ENCODE measurements around the gene OVOL1. TPM values are rescaled to one million over a fixed set of nuclear protein-coding genes. Genes with fewer than 3 reads are reported as not detected.

Gene OVOL1
- total RNA-seq, 4 donors from 2014 or later, result 1.0 TPM; not detected in 3

GRCh38 chr11:65814131-65814985, 27.5 kb downstream of the OVOL1 start:
- intact Hi-C loops (cut with DNase I; ENCODE audit: low total_unique reads), result loop anchor here (10.0 kb wide), 1 partner anchor 180 kb away; the partner anchor contains the start of gene SIPA1
- Histone ChIP-seq H3K4me1 (no peaks in the 10 kb centered on the region), H3K36me3 (no peaks in the 10 kb centered on the region), H3K4me3 (no peak overlapping the region), H3K27ac (no peak overlapping the region), H3K9me3 (no peaks in the 10 kb centered on the region), H3K27me3 (no peaks in the 10 kb centered on the region)
- TF ChIP-seq CTCF (IDR thresholded peaks at IDR 0.05), result no peak
- TF ChIP-seq POLR2A (IDR thresholded peaks at IDR 0.05), result no peak
- DNase-seq, result no peak

GRCh38 chr11:65814986-65815565, 28.2 kb downstream of the OVOL1 start:
- TF ChIP-seq CTCF (IDR thresholded peaks at IDR 0.05) (no peak), POLR2A (IDR thresholded peaks at IDR 0.05) (no peak)
- intact Hi-C loops (cut with DNase I; ENCODE audit: low total_unique reads), result loop anchor here (5.0 to 10.0 kb wide), 2 partner anchors 103 to 180 kb away; partner anchors contain the start of genes KAT5 and SIPA1
- Histone ChIP-seq H3K36me3 (no peaks in the 10 kb centered on the region), H3K4me3 (no peak overlapping the region), H3K9me3 (no peaks in the 10 kb centered on the region), H3K27me3 (no peaks in the 10 kb centered on the region), H3K27ac (no peak overlapping the region), H3K4me1 (no peaks in the 10 kb centered on the region)
- DNase-seq, result no peak

DNA sequence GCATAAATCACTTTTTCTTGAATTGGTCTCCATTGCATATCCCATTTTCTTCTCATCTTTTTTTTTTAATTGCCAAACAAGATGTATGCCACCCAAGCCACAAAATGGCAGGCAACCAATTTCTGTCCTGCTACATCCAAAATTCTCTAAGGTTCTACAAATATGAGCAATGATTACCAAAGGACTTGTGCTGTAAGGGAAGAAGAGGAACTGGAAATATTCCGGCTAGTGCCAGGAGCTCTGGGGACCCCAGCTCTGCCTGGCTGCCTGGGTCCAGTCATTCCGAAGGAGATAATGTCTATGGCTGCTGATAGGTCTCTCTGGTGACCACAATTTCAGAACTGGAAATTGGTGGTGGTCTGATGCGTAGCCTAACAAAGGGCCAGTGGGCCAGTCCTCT, 29.8 kb downstream of the OVOL1 start:
- Histone ChIP-seq H3K36me3 (no peaks in the 10 kb centered on the region), H3K27ac (peak overlapping the region in 1 of 2 donors; percentile 82), H3K9me3 (no peaks in the 10 kb centered on the region), H3K4me1 (no peaks in the 10 kb centered on the region), H3K4me3 (no peak overlapping the region), H3K27me3 (no peaks in the 10 kb centered on the region)
- intact Hi-C loops (cut with DNase I; ENCODE audit: low total_unique reads), result loop anchor here (5.0 to 10.0 kb wide), 2 partner anchors 104 to 182 kb away; partner anchors contain the start of genes KAT5 and SIPA1
- TF ChIP-seq POLR2A (IDR thresholded peaks at IDR 0.05) (no peak), CTCF (IDR thresholded peaks at IDR 0.05) (no peak)
- DNase-seq, result no peak

GRCh38 chr11:65817312-65817834, 30.5 kb downstream of the OVOL1 start:
- H3K27me3 ChIP-seq, result no peaks in the 10 kb centered on the region
- H3K27ac ChIP-seq, result peak overlapping the region; percentile 82 to 83
- peak overlapping the region; percentile 39 to 81 for H3K4me3 ChIP-seq
- H3K9me3 ChIP-seq, result no peaks in the 10 kb centered on the region
- DNase-seq, result no peak
- intact Hi-C loops (cut with DNase I; ENCODE audit: low total_unique reads), result loop anchor here (5.0 to 10.0 kb wide), 2 partner anchors 105 to 183 kb away; partner anchors contain the start of genes KAT5 and SIPA1
- no peaks in the 10 kb centered on the region for H3K36me3 ChIP-seq
- TF ChIP-seq CTCF (IDR thresholded peaks at IDR 0.05) (no peak), POLR2A (IDR thresholded peaks at IDR 0.05) (no peak)
- no peaks in the 10 kb centered on the region for H3K4me1 ChIP-seq

All from uterus (tissue), 4 donors.